ENCODE data around the gene PTPRN2.

DNA sequence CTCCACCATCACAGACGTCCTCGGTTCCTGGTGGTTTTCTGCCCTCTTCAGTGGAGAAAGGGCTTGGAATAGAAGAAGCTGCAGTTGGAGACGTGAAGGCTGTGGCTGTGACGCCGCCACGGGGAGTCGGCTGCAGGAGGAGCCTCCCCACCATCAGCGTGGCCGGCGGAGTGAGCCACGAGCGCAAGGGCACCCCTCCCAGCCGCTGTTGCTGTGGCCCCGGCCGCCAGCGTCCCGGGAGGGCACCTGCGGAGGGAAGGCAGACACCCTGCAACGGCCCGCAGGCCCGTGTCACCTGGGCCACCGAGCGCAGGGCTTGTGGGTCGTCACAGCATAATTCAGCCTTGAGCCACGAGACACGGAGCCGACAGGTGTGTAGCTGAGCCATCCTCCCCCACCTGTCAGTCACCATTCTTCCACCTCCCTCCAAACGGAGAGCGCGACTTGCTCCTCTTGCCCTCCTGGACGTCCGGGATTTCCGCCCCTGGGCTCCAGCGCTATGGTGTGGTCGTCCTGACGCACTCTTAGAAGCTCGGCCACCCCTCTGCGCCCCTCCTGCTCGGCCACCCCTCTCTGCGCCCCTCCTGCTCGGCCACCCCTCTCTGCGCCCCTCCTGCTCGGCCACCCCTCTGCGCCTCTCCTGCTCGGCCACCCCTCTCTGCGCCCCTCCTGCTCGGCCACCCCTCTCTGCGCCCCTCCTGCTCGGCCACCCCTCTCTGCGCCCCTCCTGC lies 102.7 kb downstream of the PTPRN2 start:
- TF ChIP-seq CTCF (IDR thresholded peaks at IDR 0.05): no peak
- no peak for TF ChIP-seq POLR2A (IDR thresholded peaks at IDR 0.05)
